Measurements from ENCODE around the gene SLTM. TPM values are rescaled to one million over a fixed set of nuclear protein-coding genes. Genes with fewer than 3 reads are reported as not detected.

The SLTM gene
- total RNA-seq, 1 experiment from 2014 or later = 74.0 TPM

Small RNAs within 50 kb of the gene (small RNA-seq; reads per million reads assigned to genes)
- gene ZNF444P1 = not detected

Other genes starting within 250 kb of the SLTM start
- gene ADAM10, start 184.0 kb downstream of the SLTM start, total RNA-seq (2014; rRNA removed; shearing (Covaris generic)) = 106 and 135 TPM in 2 replicates
- gene MINDY2, start 162.4 kb downstream of the SLTM start, total RNA-seq (2014; rRNA removed; shearing (Covaris generic)) = 5.3 and 6.1 TPM in 2 replicates
- 12.9 and 17.6 TPM in 2 replicates for gene RNF111, start 54.0 kb upstream of the SLTM start, total RNA-seq (2014; rRNA removed; shearing (Covaris generic))
- gene CCNB2, start 171.5 kb upstream of the SLTM start, total RNA-seq (2014; rRNA removed; shearing (Covaris generic)) = 92.3 and 116 TPM in 2 replicates

Measured in HT1080 (cell line).